WTC11 (cell line): ENCODE measurements around the gene WNT7A. TPM values are rescaled to one million over a fixed set of nuclear protein-coding genes. Genes with fewer than 3 reads are reported as not detected.

Source experiments
- ATAC-seq: fragments of 200-7000 bp; cut with Tn5 transposase; 2 replicates; pipeline ENCODE4 v1.10.0; 2021; ENCODE audit warnings: mild to moderate bottlenecking, moderate library complexity
- CTCF ChIA-PET: fragments of 300-600 bp; sonication (Branson Sonifier 250); formaldehyde crosslinking; loops from one replicate; lab custom pipeline; 2021; ENCODE audit warnings: antibody characterized with exemption; lab: Charles Lee
- POLR2A ChIA-PET: fragments of 350-600 bp; sonication (Branson Sonifier 250); formaldehyde crosslinking; loops from one replicate; lab custom pipeline; 2021; ENCODE audit warnings: antibody characterized with exemption; lab: Charles Lee
- DNase-seq: peaks from one replicate; pipeline ENCODE4 v3.0.0; 2021; ENCODE audit warnings: low spot score
- H3K27ac Mint-ChIP-seq: 2 replicates; pipeline ENCODE4 v1.8.0; 2021; ENCODE audit warnings: mixed read lengths
- H3K27me3 Mint-ChIP-seq: 2 replicates; pipeline ENCODE4 v1.8.0; 2021; ENCODE audit warnings: low read depth, mild to moderate bottlenecking, moderate library complexity, mixed read lengths
- H3K36me3 Mint-ChIP-seq: 2 replicates; pipeline ENCODE4 v1.8.0; 2021; ENCODE audit warnings: mixed read lengths
- H3K4me1 Mint-ChIP-seq: 2 replicates; pipeline ENCODE4 v1.8.0; 2022; ENCODE audit warnings: mixed read lengths
- H3K4me3 Mint-ChIP-seq: 2 replicates; pipeline ENCODE4 v1.8.0; 2021; ENCODE audit warnings: mild to moderate bottlenecking, moderate library complexity, mixed read lengths
- H3K9me3 Mint-ChIP-seq: 2 replicates; pipeline ENCODE4 v1.8.0; 2021; ENCODE audit warnings: mixed read lengths
- ATF6 ChIP-seq: sonication (generic); formaldehyde crosslinking; IDR thresholded peaks from 2 replicates; pipeline ENCODE4 v1.8.1; 2023; ENCODE audit warnings: mild to moderate bottlenecking, missing genetic modification reagents
- CREM ChIP-seq: sonication (generic); formaldehyde crosslinking; IDR thresholded peaks from 2 replicates; pipeline ENCODE4 v1.8.1; 2022; ENCODE audit warnings: mild to moderate bottlenecking, missing genetic modification reagents, moderate library complexity
- ELF4 ChIP-seq: sonication (generic); formaldehyde crosslinking; IDR thresholded peaks from 2 replicates; pipeline ENCODE4 v1.8.1; 2022; ENCODE audit warnings: low read depth, mild to moderate bottlenecking, moderate library complexity, missing genetic modification reagents
- ETV6 ChIP-seq: sonication (generic); formaldehyde crosslinking; IDR thresholded peaks from 2 replicates; pipeline ENCODE4 v1.8.1; 2022; ENCODE audit warnings: mild to moderate bottlenecking, missing genetic modification reagents
- HMGA2 ChIP-seq: fragments of 250-450 bp; sonication (Bioruptor Pico); IDR thresholded peaks from 2 replicates; pipeline ENCODE4 v1.4.0; 2021; ENCODE audit warnings: mild to moderate bottlenecking, moderate library complexity
- IRF2 ChIP-seq: sonication (generic); formaldehyde crosslinking; IDR thresholded peaks from 2 replicates; pipeline ENCODE4 v1.8.0; 2022; ENCODE audit warnings: low read depth, missing genetic modification reagents, borderline replicate concordance
- JUN ChIP-seq: sonication (generic); formaldehyde crosslinking; IDR thresholded peaks from 2 replicates; pipeline ENCODE4 v1.8.0; 2023; ENCODE audit warnings: mild to moderate bottlenecking, missing genetic modification reagents
- KAT7 ChIP-seq: sonication (generic); formaldehyde crosslinking; IDR thresholded peaks from 2 replicates; pipeline ENCODE4 v1.8.1; 2023; ENCODE audit warnings: missing genetic modification reagents, mild to moderate bottlenecking, borderline replicate concordance
- MXD4 ChIP-seq: fragments of 250-450 bp; sonication (Bioruptor Pico); IDR thresholded peaks from 2 replicates; pipeline ENCODE4 v1.8.0; 2021; ENCODE audit warnings: mild to moderate bottlenecking, moderate library complexity, borderline replicate concordance
- NFATC4 ChIP-seq: fragments of 250-450 bp; sonication (Bioruptor Pico); IDR thresholded peaks from 2 replicates; pipeline ENCODE4 v1.9.0; 2021; ENCODE audit warnings: mild to moderate bottlenecking
- NFE2L1 ChIP-seq: sonication (generic); formaldehyde crosslinking; IDR thresholded peaks from 2 replicates; pipeline ENCODE4 v1.8.1; 2023; ENCODE audit warnings: missing genetic modification reagents
- NR1H2 ChIP-seq: sonication (generic); formaldehyde crosslinking; IDR thresholded peaks from 2 replicates; pipeline ENCODE4 v1.9.0; 2021; ENCODE audit warnings: mild to moderate bottlenecking, moderate library complexity, missing genetic modification reagents
- NR2C2 ChIP-seq: sonication (generic); formaldehyde crosslinking; IDR thresholded peaks from 2 replicates; pipeline ENCODE4 v1.8.0; 2022; ENCODE audit warnings: mild to moderate bottlenecking, missing genetic modification reagents
- NR3C1 ChIP-seq: sonication (generic); formaldehyde crosslinking; conservative IDR thresholded peaks from 2 replicates; pipeline ENCODE4 v1.8.1; 2023; ENCODE audit warnings: low read depth, mild to moderate bottlenecking, missing genetic modification reagents
- RORB ChIP-seq: fragments of 250-450 bp; sonication (Bioruptor Pico); IDR thresholded peaks from 2 replicates; pipeline ENCODE4 v1.9.0; 2021; ENCODE audit warnings: mild to moderate bottlenecking
- SMAD4 ChIP-seq: sonication (generic); formaldehyde crosslinking; IDR thresholded peaks from 2 replicates; pipeline ENCODE4 v1.8.0; 2022; ENCODE audit warnings: mild to moderate bottlenecking, missing genetic modification reagents
- STAT6 ChIP-seq: sonication (generic); formaldehyde crosslinking; conservative IDR thresholded peaks from 2 replicates; pipeline ENCODE4 v1.8.1; 2023; ENCODE audit warnings: mild to moderate bottlenecking, low read depth, missing genetic modification reagents, moderate library complexity
- TCF7 ChIP-seq: sonication (generic); formaldehyde crosslinking; IDR thresholded peaks from 2 replicates; pipeline ENCODE4 v1.8.0; 2022; ENCODE audit warnings: mild to moderate bottlenecking, low read depth, missing genetic modification reagents, moderate library complexity
- TP53 ChIP-seq: sonication (generic); formaldehyde crosslinking; IDR thresholded peaks from 2 replicates; pipeline ENCODE4 v1.8.1; 2023; ENCODE audit warnings: mild to moderate bottlenecking, missing genetic modification reagents
- ZNF121 ChIP-seq: sonication (generic); formaldehyde crosslinking; IDR thresholded peaks from 2 replicates; pipeline ENCODE4 v1.8.0; 2023; ENCODE audit warnings: missing genetic modification reagents
- ZNF219 ChIP-seq: sonication (generic); formaldehyde crosslinking; IDR thresholded peaks from 2 replicates; pipeline ENCODE4 v1.8.0; 2023; ENCODE audit warnings: missing genetic modification reagents, mild to moderate bottlenecking, borderline replicate concordance
- ZNF317 ChIP-seq: sonication (generic); formaldehyde crosslinking; IDR thresholded peaks from 2 replicates; pipeline ENCODE4 v1.8.1; 2023; ENCODE audit warnings: low read depth, mild to moderate bottlenecking, moderate library complexity, missing genetic modification reagents, borderline replicate concordance
- total RNA-seq: library from RNA; stranded (reverse); gene quantifications from 3 replicates; pipeline ENCODE4 v1.2.3, GENCODE V29; 2021
- TF ChIP-seq, protein P1 (sequence below): sonication (generic); formaldehyde crosslinking; IDR thresholded peaks from 2 replicates; pipeline ENCODE4 v1.8.1; 2023; ENCODE audit warnings: mild to moderate bottlenecking, missing genetic modification reagents, moderate library complexity
- TF ChIP-seq, protein P2 (sequence below): sonication (generic); formaldehyde crosslinking; IDR thresholded peaks from 2 replicates; pipeline ENCODE4 v1.8.0; 2023; ENCODE audit warnings: mild to moderate bottlenecking, missing genetic modification reagents
- TF ChIP-seq, protein P3 (sequence below): sonication (generic); formaldehyde crosslinking; conservative IDR thresholded peaks from 2 replicates; pipeline ENCODE4 v1.8.1; 2022; ENCODE audit warnings: mild to moderate bottlenecking, missing genetic modification reagents
- TF ChIP-seq, protein P4 (sequence below): sonication (generic); formaldehyde crosslinking; IDR thresholded peaks from 2 replicates; pipeline ENCODE4 v1.8.0; 2022; ENCODE audit warnings: mild to moderate bottlenecking, missing genetic modification reagents

The WNT7A gene
- total RNA-seq, 1 experiment from 2014 or later = 0.04 TPM

- Mint-ChIP-seq H3K27ac (no peak overlapping the region), H3K4me1 (0 out of 2 replicates have a peak, but pooled peaks cover 6% of the 10 kb centered on the region), H3K9me3 (no peaks in the 10 kb centered on the region), H3K36me3 (no peaks in the 10 kb centered on the region), H3K27me3 (no peaks in the 10 kb centered on the region; the same call in 1 of the 2 replicates), H3K4me3 (no peak overlapping the region)
- ChIA-PET POLR2A (no interaction called here), CTCF (interaction anchor here (1.4 to 4.0 kb wide), 2 partner anchors 51 to 171 kb away, joined by 3 to 17 read pairs; partner anchors contain the start of gene WNT7A)
- TF ChIP-seq MXD4 (CRISPR knock-in tag) (no peak), IRF2 (CRISPR knock-in tag) (no peak), ZNF317 (CRISPR knock-in tag) (no peak), NFATC4 (CRISPR knock-in tag) (no peak), NR2C2 (CRISPR knock-in tag) (no peak), NR1H2 (CRISPR knock-in tag) (no peak), ELF4 (CRISPR knock-in tag) (no peak), ZNF219 (no peak), KAT7 (CRISPR knock-in tag) (no peak), HMGA2 (CRISPR knock-in tag) (no peak), CREM (CRISPR knock-in tag) (no peak), ATF6 (CRISPR knock-in tag) (no peak), ZNF121 (CRISPR knock-in tag) (no peak), SMAD4 (no peak)
- TF ChIP-seq, protein P1, sequence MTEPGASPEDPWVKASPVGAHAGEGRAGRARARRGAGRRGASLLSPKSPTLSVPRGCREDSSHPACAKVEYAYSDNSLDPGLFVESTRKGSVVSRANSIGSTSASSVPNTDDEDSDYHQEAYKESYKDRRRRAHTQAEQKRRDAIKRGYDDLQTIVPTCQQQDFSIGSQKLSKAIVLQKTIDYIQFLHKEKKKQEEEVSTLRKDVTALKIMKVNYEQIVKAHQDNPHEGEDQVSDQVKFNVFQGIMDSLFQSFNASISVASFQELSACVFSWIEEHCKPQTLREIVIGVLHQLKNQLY = no peak
- TF ChIP-seq, protein P2, sequence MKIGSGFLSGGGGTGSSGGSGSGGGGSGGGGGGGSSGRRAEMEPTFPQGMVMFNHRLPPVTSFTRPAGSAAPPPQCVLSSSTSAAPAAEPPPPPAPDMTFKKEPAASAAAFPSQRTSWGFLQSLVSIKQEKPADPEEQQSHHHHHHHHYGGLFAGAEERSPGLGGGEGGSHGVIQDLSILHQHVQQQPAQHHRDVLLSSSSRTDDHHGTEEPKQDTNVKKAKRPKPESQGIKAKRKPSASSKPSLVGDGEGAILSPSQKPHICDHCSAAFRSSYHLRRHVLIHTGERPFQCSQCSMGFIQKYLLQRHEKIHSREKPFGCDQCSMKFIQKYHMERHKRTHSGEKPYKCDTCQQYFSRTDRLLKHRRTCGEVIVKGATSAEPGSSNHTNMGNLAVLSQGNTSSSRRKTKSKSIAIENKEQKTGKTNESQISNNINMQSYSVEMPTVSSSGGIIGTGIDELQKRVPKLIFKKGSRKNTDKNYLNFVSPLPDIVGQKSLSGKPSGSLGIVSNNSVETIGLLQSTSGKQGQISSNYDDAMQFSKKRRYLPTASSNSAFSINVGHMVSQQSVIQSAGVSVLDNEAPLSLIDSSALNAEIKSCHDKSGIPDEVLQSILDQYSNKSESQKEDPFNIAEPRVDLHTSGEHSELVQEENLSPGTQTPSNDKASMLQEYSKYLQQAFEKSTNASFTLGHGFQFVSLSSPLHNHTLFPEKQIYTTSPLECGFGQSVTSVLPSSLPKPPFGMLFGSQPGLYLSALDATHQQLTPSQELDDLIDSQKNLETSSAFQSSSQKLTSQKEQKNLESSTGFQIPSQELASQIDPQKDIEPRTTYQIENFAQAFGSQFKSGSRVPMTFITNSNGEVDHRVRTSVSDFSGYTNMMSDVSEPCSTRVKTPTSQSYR (CRISPR knock-in tag) = no peak
- TF ChIP-seq, protein P3, sequence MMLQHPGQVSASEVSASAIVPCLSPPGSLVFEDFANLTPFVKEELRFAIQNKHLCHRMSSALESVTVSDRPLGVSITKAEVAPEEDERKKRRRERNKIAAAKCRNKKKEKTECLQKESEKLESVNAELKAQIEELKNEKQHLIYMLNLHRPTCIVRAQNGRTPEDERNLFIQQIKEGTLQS = no peak
- DNase-seq = no peak
- no peak for ATAC-seq
Observed at GRCh38 chr3:13829311-13829710, 50.6 kb downstream of the WNT7A start.

GRCh38 chr3:13828501-13829265, 51.2 kb downstream of the WNT7A start:
- ChIA-PET POLR2A (no interaction called here), CTCF (interaction anchor here (0.6 to 4.0 kb wide), 4 partner anchors 52 to 171 kb away, joined by 3 to 17 read pairs (median 3); partner anchors contain the start of gene WNT7A)
- TF ChIP-seq TP53 (CRISPR knock-in tag) (no peak), JUN (CRISPR knock-in tag) (no peak), TCF7 (CRISPR knock-in tag) (no peak), STAT6 (CRISPR knock-in tag) (no peak), NR3C1 (CRISPR knock-in tag) (no peak), RORB (CRISPR knock-in tag) (no peak), ETV6 (CRISPR knock-in tag) (no peak), NFE2L1 (CRISPR knock-in tag) (no peak), MXD4 (CRISPR knock-in tag) (no peak)
- TF ChIP-seq, protein P4, sequence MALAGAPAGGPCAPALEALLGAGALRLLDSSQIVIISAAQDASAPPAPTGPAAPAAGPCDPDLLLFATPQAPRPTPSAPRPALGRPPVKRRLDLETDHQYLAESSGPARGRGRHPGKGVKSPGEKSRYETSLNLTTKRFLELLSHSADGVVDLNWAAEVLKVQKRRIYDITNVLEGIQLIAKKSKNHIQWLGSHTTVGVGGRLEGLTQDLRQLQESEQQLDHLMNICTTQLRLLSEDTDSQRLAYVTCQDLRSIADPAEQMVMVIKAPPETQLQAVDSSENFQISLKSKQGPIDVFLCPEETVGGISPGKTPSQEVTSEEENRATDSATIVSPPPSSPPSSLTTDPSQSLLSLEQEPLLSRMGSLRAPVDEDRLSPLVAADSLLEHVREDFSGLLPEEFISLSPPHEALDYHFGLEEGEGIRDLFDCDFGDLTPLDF = no peak
- H3K36me3 Mint-ChIP-seq = no peaks in the 10 kb centered on the region
- no peaks in the 10 kb centered on the region; the same call in 1 of the 2 replicates for H3K27me3 Mint-ChIP-seq
- no peaks in the 10 kb centered on the region for H3K9me3 Mint-ChIP-seq
- DNase-seq (no peak), ATAC-seq (no peak)
- no peak overlapping the region for H3K4me3 Mint-ChIP-seq
- H3K4me1 Mint-ChIP-seq = 0 out of 2 replicates have a peak, but pooled peaks cover 6% of the 10 kb centered on the region
- H3K27ac Mint-ChIP-seq = no peak overlapping the region
